GM12864 (cell line): ENCODE results near the gene TLR1.

Experiments
- DNase-seq: peaks from one replicate; pipeline ENCODE4 v3.0.0-alpha.2; 2011; ENCODE audit warnings: low read depth
- H3K4me3 ChIP-seq: 2 replicates; pipeline ENCODE4 v1.5.1; 2011; ENCODE audit warnings: mild to moderate bottlenecking, low read depth, low read length, control low read depth
- CTCF ChIP-seq: IDR thresholded peaks from 2 replicates; pipeline ENCODE4 v1.5.1; 2011; ENCODE audit warnings: low read depth, mild to moderate bottlenecking, moderate library complexity, low read length, control low read depth, inconsistent platforms; ENCODE audit errors: missing control alignments

TLR1 gene

DNA sequence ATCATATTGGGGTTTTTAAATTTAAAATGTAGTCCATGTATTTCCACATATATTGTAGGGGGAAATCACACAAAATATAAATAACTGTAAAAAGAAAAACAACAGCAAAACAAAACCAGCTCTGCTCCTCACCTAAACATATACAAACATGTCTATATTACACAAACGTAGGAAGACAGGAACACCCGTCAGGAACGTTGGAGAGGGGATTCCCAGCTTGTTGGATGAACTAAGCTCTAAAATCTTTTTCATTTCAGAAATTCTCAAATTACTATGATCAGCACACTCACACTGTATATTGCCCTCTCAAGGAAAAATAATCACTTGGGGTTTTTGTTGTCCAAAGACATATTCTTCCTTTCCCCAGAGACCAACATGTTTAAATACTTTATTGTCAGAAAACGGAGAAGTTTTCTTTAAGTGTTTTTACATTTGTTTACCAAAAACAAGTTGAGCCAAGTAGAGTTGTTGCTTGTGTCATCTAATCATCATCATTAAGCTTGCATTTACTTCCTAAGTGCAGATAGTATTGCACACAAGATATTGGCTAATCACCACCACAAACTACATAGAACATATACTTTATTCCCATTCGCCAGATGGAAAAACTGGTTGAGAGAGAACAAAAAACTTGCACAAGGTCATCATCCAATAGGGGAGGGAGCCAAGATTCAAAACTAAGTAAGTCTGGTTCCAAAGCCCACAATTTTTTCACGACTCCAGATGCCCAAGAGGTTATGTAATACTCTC is 19.4 kb downstream of the TLR1 start:
- no peak for DNase-seq
- TF ChIP-seq CTCF = no peak
- no peak overlapping the region for H3K4me3 ChIP-seq

DNA sequence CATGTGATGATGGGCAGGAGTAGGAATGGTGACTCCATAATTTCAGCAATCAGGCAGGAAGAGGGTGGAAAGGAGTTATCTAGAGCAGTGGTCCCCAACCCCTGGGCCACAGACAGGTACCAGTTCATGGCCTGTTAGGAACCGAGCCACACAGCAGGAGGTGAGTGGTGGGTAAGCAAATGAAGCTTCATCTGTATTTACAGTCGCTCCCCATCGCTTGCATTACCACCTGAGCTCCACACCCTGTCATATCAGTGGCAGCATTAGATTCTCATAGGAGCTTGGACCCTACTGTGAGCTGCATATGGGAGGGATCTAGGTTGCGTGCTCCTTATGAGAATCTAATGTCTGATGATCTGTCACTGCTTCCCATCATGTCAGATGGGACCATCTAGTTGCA is 20.4 kb downstream of the TLR1 start:
- no peak for DNase-seq
- TF ChIP-seq CTCF = no peak
- H3K4me3 ChIP-seq = no peak overlapping the region

- TF ChIP-seq CTCF = no peak
- DNase-seq = no peak
- H3K4me3 ChIP-seq = no peak overlapping the region
Measured at GRCh38 chr4:38783109-38783460, 21.5 kb downstream of the TLR1 start.

DNA sequence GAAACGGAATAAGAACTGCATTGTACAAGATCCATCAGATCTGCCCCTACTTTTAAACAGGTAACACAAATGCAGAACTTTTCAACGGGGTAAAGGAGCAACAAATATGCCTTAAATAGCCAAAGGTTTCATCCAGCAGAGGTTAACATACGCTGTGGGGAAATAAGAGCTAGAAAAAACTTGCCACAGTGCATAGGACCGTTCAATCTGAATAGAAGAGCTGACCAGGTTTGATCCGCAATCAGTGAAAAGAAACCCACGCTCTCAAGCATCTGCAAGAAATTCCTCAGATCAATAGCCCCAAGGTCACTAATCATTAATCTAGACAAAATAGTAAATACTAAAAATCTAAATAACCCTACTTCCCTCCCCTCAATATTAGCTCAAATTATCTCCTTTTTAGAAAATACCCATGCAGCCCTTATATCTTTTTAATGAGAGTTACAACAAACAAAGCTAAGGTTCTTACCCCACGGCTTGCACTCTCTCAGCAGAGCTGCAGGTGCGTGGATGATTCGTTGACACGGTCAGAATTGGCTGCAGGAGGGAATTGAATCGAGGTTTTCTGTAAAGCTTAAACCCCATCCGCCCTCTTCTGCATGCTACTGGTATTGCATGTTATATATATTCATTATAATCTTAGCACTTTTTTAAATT is 22.0 kb downstream of the TLR1 start, which contains the start of gene TLR10:
TLR10 (minus strand) TSS at position 539 of the 657 bp plus-strand sequence. CDS start 7,400 bp downstream, outside the sequence.
- TF ChIP-seq CTCF = peak; percentile 54
- peak within 1 kb of the TSS; percentile 71 for H3K4me3 ChIP-seq
- DNase-seq = peak; percentile 89

GRCh38 chr4:38781854-38782261 is 22.7 kb downstream of the TLR1 start:
- no peak for TF ChIP-seq CTCF
- no peak for DNase-seq
- H3K4me3 ChIP-seq = peak overlapping the region; percentile 71

DNA sequence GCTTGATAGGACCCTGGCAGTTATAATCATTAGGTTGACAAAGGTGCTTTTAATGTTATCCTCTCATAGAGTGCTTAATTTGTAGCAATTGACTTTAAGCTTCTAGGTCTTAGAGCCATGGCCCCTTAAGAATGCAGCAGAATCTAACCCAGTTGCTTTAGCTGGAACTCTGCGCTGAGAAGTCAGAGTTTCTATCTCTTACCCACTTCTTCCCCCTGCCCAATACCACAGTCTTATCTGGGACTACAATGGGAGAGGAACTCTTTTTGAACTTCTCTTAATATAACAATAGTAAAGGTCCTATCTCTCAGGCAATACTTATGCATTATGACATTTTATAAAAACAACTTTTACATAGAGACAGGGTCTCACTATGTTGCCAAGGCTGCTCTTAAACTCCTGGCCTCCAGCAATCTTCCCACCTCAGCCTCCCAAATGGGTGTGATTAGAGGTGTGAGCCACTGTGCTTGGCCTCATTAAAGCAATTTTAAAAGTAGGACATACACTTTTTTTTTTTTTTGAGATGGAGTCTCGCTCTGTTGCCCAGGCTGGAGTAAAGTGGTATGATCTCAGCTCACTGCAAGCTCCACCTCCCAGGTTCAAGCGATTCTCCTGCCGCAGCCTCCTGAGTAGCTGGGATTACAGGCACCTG is 23.6 kb downstream of the TLR1 start:
- TF ChIP-seq CTCF = no peak
- DNase-seq = no peak
- peak overlapping the region; percentile 48 for H3K4me3 ChIP-seq
